ENCODE data around the gene MRPS7. TPM values are rescaled to one million over a fixed set of nuclear protein-coding genes. Genes with fewer than 3 reads are reported as not detected.

The MRPS7 gene
- total and polyA plus RNA-seq, 2 of the 8 experiments (the other 6 are each of a cell fraction or from before 2014, with no cell fraction given) = 63.4 to 79.4 TPM

DNA sequence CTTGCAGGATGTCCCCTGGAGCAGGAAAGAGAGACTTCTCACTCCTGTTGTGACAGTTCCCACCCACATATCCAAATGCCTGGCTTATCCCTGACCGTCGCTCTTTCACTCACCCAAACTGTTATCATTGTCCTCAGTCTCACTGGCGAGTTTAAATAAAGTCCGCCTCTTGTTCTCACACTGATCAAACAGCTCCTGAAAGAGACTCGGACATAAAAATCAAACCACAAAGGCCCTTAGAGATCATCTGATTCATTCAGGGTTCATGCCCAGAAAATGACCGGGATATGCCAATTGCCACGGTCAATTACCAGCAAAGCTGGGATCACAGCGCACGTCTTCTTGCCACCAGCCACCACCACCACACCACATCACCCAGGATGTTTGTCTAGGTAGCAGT is 20.2 kb upstream of the MRPS7 start:
- H4K20me1 ChIP-seq (replicated peaks in 1 of 2; ENCODE audit: control insufficient read depth in 1 of 2, insufficient read depth in 2 of 2, low read length in 2 of 2) = peaks cover 14 to 29% of the 10 kb centered on the region in 2 experiments
- no peaks in the 10 kb centered on the region for H3K27me3 ChIP-seq (replicated peaks in 1 of 4; ENCODE audit: control insufficient read depth in 3 of 4, extremely low read depth in 1 of 4, insufficient read depth in 3 of 4, low read length in 3 of 4)
- FAIRE-seq = no peak
- no peak overlapping the region for H3K4ac ChIP-seq (replicated peaks; ENCODE audit: insufficient read length, low read depth, low read length)
- no peaks in the 10 kb centered on the region for H3K23me2 ChIP-seq (ENCODE audit: low read depth, low read length)
- TF ChIP-seq NANOG (IDR thresholded peaks at IDR 0.05; ENCODE audit: insufficient read depth, low read depth, low read length, poor library complexity, severe bottlenecking) = no peak
- TF ChIP-seq TCF12 (IDR thresholded peaks at IDR 0.05; ENCODE audit: low read depth, low read length) = no peak
- TF ChIP-seq, protein P1, sequence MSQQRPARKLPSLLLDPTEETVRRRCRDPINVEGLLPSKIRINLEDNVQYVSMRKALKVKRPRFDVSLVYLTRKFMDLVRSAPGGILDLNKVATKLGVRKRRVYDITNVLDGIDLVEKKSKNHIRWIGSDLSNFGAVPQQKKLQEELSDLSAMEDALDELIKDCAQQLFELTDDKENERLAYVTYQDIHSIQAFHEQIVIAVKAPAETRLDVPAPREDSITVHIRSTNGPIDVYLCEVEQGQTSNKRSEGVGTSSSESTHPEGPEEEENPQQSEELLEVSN (IDR thresholded peaks at IDR 0.05) = no peak
- TF ChIP-seq, protein P2, sequence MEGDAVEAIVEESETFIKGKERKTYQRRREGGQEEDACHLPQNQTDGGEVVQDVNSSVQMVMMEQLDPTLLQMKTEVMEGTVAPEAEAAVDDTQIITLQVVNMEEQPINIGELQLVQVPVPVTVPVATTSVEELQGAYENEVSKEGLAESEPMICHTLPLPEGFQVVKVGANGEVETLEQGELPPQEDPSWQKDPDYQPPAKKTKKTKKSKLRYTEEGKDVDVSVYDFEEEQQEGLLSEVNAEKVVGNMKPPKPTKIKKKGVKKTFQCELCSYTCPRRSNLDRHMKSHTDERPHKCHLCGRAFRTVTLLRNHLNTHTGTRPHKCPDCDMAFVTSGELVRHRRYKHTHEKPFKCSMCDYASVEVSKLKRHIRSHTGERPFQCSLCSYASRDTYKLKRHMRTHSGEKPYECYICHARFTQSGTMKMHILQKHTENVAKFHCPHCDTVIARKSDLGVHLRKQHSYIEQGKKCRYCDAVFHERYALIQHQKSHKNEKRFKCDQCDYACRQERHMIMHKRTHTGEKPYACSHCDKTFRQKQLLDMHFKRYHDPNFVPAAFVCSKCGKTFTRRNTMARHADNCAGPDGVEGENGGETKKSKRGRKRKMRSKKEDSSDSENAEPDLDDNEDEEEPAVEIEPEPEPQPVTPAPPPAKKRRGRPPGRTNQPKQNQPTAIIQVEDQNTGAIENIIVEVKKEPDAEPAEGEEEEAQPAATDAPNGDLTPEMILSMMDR (IDR thresholded peaks at IDR 0.05; ENCODE audit: control extremely low read depth in 1 of 3, insufficient read depth in 1 of 3, low read depth in 1 of 3, low read length in 3 of 3) = no peak
- no peak for TF ChIP-seq SP2 (IDR thresholded peaks at IDR 0.05; ENCODE audit: low read length)
- H2BK12ac ChIP-seq (ENCODE audit: low read depth, low read length) = no peak overlapping the region
- H4K91ac ChIP-seq (replicated peaks; ENCODE audit: insufficient read length, low read length) = no peak overlapping the region
- H2AK5ac ChIP-seq (ENCODE audit: low read depth, low read length) = no peak overlapping the region
- H3K79me1 ChIP-seq (ENCODE audit: low read depth, low read length) = no peaks in the 10 kb centered on the region
- H3K79me2 ChIP-seq (ENCODE audit: control insufficient read depth in 1 of 2, insufficient read depth in 2 of 2, low read length in 2 of 2) = no peaks in the 10 kb centered on the region
- no peak overlapping the region for H2BK15ac ChIP-seq (ENCODE audit: low read length)
- no peaks in the 10 kb centered on the region for H3K9me3 ChIP-seq (ENCODE audit: insufficient read depth in 2 of 2, low read depth in 1 of 2, low read length in 1 of 2)
- POLR2A ChIA-PET (ENCODE audit: partially characterized antibody) = interaction anchor here (0.6 to 6.3 kb wide), 6 partner anchors 10 to 29 kb away, joined by 4 to 53 read pairs (median 6); partner anchors contain the start of genes GGA3, MIF4GD and MRPS7
- no peak overlapping the region for H3K4me3 ChIP-seq (ENCODE audit: extremely low read depth in 1 of 4, insufficient read depth in 2 of 4, low read depth in 3 of 4, low read length in 4 of 4)
- no peak overlapping the region for H3K4me2 ChIP-seq (ENCODE audit: insufficient read depth in 1 of 2, low read depth in 2 of 2, low read length in 2 of 2)
- CTCF ChIA-PET (ENCODE audit: partially characterized antibody) = interaction anchor here (0.6 to 16.5 kb wide), 28 partner anchors 8 to 187 kb away, joined by 3 to 369 read pairs (median 7); partner anchors contain the start of genes GGA3, GRB2, MIF4GD and MRPS7
- no peak overlapping the region for H3K9ac ChIP-seq (replicated peaks in 1 of 4; ENCODE audit: extremely low read depth in 1 of 4, low read depth in 3 of 4, low read length in 3 of 4)
- DNase-seq (ENCODE audit: low read depth in 1 of 2, low spot score in 2 of 2) = no peak
- H3K36me3 ChIP-seq (ENCODE audit: control insufficient read depth in 2 of 4, insufficient read depth in 4 of 4, low read length in 3 of 4) = peaks cover 27 to 72% (median 60%) of the 10 kb centered on the region in 4 experiments
- 98% methylated on average over 9 of the region's 9 CpGs; no CpG with 5 or more reads in 1 of the 2 experiments for WGBS, 2 experiments (ENCODE audit: extremely low coverage in 1 of 2, insufficient coverage in 1 of 2, insufficient read length in 1 of 2, insufficient replicate concordance in 2 of 2, low coverage in 1 of 2, low lambda C conversion rate in 2 of 2, missing lambda C conversion rate in 1 of 2)
- H2BK20ac ChIP-seq (ENCODE audit: low read length) = no peak overlapping the region
- H3K56ac ChIP-seq (replicated peaks; ENCODE audit: insufficient read length, low read depth, low read length) = no peak overlapping the region
- H3K4me1 ChIP-seq (replicated peaks in 1 of 4; ENCODE audit: control insufficient read depth in 3 of 4, insufficient read depth in 4 of 4, low read length in 3 of 4) = peaks cover 0 to 4% (median 0%) of the 10 kb centered on the region in 4 experiments; a peak in 3 of 7 replicates
- H3K27ac ChIP-seq (ENCODE audit: low read depth, low read length) = peak overlapping the region; percentile 37; the same call in 1 of the 2 replicates
- H3K14ac ChIP-seq (ENCODE audit: insufficient read length) = no peak overlapping the region
- no peak overlapping the region for H2BK5ac ChIP-seq (ENCODE audit: low read depth, low read length)
- no peak overlapping the region for H2BK120ac ChIP-seq (replicated peaks; ENCODE audit: low read depth, low read length)
- H4K5ac ChIP-seq (ENCODE audit: insufficient read length, low read depth, low read length) = no peak overlapping the region
- no peak overlapping the region for H2AFZ ChIP-seq (ENCODE audit: low read length)
- no peak overlapping the region for H4K8ac ChIP-seq (ENCODE audit: extremely low read depth, insufficient read depth, low read length)
- no peak overlapping the region for H3K18ac ChIP-seq (ENCODE audit: extremely low read depth, low read length)
- H3K23ac ChIP-seq (ENCODE audit: insufficient read length) = no peak overlapping the region
